HL-60/S4 (cell line): ENCODE data around the gene CDKL4.

Experiments
- in situ Hi-C: fragments of 300-500 bp; cut with MboI; formaldehyde crosslinking; loops from 2 replicates; pipeline ENCODE4 v1.14.3; 2022; ENCODE audit warnings: low sequenced_read_pairs

CDKL4 gene

DNA sequence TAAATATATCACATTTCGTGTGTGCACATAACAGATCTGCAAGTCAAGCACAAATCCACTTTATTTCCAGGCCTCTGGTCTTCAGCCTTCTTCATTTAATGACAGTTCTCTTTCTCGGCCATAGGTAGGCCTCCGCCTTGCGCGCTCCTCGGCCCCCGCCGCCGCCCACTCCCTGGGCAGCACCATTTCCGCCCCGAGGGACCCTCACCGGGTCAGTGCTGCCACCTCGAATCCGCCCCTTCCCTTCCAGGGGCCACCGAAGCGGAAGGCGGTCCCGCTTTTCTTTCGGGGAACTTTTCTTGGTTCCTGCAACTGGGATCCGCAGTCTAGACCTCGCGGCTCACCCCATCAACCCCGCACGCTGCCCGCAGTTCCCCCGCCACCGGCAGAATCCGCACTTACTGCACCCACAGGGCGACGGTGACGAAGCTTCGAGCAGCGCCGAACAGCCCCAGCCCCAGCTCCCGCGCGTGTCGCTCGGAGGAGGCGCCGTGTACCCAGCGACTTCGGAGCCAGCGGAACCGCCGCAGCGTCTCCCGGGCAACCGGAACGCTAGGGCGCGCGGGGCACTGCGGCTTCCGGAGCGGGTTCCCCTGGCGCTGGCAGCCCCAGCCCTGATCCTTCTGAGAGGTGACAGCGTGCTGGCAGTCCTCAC, at the start of gene CDKL4:
Gene CDKL4 (minus strand): TSS at position 502 of the 655 bp plus-strand sequence.
- in situ Hi-C loops: loop anchor here (25.0 kb wide), 1 partner anchor 706 kb away; no protein-coding TSS in a partner anchor

DNA sequence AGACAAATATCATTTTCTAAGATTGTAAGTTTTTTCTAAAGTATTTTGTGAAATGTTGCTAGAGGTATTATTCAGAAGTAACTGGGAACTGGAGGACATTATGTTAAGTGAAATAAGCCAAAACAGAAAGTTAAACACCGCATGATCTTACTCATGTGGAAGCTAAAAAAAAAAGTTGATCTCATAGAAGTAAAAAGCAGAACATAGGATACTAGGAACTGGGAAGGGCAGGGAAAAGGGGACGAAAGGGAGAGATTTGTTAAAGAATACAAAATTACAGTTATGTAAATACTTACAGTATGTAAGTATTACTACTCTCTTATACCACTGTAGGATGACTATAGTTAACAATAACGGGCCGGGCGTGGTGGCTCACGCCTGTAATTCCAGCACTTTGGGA, 46.7 kb upstream of the CDKL4 start:
- in situ Hi-C loops: no loop called here

DNA sequence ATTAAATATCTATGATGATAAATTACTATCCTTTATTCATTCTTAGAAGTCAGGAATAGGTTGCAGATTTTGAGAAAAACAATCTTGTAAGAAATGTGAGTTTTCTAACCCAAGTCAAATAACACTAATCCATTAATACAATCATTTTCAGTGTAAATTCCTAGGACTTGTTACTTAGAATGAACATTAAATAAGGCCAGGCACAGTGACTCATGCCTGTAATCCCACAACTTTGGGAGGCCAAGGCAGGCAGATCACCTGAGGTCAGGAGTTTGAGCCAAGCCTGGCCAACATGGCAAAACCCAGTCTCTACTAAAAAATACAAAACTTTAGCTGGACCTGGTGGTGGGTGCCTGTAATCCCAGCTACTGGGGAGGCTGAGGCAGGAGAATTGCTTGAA, 45.8 kb upstream of the CDKL4 start:
- in situ Hi-C loops: no loop called here

DNA sequence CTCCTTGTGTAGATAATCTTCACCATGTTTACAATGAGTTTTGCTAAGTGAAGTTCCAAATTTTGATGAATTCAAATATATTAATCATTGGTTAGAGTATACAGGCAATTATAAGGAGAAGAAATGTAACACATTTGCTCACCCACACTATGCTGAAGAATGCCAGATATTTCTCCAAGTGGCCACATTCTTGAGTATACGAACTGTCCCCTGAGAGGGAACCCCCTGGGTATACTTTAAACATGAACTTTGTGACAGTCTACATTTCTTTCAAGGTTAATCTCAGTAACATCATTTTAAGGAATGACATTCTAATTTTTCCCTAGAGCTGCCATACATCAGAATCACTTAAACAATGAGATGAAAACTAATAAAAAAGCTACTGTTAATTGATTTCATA, 39.8 kb upstream of the CDKL4 start:
- in situ Hi-C loops: no loop called here

DNA sequence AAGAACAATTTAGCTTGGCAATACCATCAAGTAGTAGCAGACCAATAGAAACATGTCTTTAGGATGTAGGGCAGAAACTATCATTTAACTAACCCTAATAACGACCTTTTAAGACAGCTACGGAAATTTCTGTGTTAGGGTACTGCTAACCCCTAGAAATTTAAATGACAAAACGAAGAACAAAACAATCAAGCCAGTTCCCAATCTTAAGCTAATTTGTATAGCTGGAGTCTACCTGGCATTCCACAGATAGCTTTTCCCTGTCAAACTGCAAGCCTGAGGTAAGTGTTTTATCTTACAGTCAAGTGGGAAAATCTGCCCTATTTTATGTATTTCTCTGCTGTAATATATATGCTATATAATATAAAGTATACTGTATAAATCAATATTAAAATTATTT, 37.6 kb upstream of the CDKL4 start:
- in situ Hi-C loops: no loop called here

DNA sequence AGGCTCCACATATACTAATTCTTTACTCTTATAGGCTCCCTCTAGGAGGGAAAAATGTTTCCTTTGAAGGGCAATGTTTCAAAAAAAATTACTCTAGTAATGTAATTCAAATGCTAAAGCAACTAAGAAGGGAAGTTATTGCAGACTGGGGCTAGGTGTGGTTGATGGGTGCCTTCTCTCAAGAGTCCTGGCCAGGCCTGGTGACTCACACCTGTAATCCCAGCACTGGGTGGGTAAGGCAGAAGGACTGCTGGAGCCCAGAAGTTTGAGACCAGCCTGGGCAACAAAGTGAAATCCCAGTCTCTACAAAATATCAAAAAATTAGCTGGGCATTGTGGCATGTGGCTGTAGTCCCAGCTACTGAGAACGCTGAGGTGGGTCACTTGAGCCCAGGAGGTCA, 31.2 kb upstream of the CDKL4 start:
- in situ Hi-C loops: no loop called here

DNA sequence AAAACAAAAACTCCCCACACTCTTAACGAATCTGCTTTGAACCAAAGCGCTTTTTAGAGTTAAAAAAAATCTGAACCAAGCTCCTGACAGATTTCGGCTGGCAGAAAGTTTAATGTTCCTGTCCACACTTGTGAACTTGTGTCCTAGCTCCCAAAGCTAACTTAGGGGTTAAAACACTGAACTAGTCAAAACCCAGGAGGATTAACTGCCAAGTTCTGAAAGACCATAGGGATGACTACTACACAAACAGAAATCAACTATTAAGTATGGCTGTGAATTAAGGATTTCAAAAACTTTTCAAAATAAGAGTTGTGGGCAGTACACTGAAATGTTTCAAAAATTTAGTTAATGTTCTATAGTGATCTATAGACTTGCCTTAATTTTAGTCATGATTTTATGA, 26.2 kb upstream of the CDKL4 start:
- in situ Hi-C loops: no loop called here

DNA sequence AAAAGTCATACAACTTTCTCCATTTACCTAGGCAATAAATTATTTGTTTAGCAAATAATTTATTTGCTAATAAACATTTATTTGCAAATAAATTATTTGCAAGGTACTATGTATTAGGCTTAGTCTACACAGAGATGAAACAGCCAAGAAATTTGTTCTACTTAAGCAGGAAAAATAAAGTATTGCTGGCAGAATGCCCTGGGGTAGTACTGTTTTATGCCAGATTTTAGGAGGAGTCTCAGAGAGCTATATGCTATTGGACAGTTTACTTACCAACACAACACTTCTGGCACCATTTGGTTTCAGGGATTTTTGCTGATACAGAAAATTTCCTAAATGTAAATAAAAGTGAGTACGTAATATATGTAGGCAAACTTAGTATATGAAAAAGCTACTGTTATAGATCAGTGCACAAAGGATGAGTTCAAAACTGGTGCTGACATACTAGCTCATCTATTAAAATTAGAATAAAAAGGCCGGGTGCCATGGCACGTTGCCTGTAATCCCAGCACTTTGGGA, 23.2 kb upstream of the CDKL4 start:
- in situ Hi-C loops: no loop called here

DNA sequence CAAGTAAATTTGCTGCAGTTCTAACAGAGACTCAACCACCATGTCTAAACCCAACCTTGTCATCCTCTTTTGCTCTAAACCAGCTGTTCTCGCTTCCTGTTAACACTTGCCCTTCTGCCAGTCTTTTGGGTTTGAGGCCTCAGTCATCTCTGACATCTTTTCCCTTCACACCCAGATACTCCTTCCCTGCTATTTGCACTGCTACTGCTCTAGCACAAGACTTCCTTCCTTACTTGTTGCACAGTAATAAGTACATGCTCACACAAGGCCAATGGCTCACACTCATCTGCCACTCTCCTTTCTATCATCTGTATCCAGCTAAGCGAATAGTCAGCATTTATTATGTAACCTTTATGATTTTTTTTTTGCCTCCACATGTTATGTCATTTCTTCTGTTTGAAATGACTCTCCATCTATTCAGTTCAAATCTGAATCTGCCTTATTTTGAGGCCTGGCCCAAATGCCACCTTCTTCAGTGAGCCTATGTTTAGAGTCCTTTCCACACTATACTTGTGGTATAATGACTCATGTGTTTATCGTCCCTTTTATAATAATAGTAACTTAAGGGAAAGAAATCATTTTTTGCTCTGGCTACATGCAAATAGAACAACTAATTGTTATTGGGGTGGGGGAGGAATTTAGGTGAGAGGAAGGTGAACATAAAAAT, 22.5 kb upstream of the CDKL4 start:
- in situ Hi-C loops: no loop called here

DNA sequence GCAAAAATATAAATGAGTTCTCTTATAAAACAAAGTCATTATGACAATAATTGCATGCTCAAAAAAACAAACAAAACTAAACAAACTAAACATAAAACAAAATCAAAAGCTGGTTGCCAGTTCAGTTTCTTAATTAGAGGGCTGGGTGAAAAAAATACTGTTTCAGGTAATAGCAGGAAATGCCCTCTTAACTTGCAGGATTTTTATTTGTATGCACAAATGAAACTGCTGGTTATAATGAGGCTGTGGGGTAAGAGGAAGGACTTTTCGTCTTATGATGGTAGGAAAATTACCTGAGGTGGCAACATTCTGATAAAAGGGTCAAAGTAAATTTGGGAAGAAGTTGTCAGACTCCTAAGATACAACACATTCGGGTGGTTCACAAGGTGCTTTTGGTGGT, 21.5 kb upstream of the CDKL4 start:
- in situ Hi-C loops: no loop called here

DNA sequence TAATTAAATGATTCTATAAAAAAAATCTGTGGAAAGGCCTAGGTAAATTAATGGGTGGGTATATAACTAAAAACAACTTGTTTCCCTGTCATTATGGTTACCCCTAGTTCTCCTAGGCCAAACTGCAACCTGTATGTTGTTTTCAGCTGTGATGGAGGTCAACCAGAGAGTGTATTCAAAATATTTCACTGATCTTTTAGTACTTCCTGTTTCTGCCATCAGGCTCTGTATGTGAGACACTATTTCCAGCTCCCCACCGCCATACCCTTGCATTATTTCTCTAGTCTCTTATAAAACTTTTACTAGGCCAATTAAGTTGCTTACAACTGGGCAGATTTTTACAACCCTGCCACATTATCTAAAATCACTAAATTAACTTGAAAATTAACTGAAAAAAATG, 21.0 kb upstream of the CDKL4 start:
- in situ Hi-C loops: no loop called here

DNA sequence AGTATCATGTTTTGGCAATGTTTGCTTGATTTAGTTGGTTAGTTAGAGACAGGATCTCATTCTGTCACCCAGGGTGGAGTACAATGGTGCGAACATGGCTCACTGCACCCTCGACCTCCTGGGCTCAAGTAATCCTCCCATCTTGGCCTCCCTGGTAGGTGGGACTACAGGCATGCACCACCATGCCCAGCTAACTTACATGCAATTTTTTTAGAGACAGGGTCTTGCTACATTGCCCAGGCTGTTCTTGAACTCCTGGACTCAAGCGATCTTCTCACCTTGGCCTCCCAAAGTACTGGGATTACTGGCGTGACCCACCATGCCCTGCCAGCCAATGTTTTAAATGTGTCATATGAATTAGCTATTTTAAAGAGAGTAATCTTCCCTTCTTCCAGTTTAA, 16.3 kb upstream of the CDKL4 start:
- in situ Hi-C loops: no loop called here

DNA sequence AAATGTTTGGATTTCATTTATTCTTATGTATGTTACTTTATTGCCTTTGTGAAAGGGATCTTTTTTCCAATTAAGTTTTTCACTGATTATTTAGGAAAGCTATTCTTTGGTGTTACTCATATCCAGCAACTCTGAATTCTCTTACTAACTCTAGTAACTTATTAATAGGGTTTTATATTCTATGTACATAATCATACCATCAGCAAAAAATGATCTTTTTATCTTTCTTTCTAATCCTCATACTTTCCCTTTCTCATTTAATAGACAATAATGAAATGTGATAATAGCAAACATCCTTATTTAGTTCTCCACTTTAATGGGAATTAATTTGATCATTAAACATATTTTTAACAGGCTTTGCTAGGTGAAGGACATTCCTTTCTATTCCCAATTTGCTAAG, 12.3 kb upstream of the CDKL4 start:
- in situ Hi-C loops: no loop called here

DNA sequence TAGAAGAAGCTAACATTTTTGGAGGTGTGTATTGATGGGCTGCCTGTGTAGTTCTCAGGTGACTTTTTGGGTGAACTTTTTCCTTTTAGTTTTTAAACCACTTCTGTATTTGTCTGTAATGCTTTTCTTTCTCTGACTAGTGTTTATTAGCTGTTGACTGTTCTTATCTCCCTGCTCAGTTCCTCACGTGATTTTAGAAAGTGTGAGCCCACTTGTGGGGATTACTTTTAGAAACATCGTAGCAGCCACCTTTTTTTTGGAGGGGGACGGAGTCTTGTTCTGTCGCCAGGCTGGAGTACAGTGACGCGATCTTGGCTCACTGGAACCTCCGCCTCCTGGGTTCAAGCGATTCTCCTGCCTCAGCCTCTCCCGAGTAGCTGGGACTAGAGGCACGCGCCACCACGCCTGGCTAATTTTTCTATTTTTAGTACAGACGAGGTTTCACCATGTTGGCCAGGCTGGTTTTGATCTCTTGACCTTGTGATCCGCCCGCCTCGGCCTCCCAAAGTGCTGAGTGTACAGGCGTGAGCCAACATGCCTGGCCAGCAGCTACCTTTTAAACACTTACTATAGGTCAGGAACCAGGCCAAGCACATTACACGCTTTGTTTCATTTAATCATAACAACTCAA, 9.2 kb upstream of the CDKL4 start:
- in situ Hi-C loops: no loop called here

DNA sequence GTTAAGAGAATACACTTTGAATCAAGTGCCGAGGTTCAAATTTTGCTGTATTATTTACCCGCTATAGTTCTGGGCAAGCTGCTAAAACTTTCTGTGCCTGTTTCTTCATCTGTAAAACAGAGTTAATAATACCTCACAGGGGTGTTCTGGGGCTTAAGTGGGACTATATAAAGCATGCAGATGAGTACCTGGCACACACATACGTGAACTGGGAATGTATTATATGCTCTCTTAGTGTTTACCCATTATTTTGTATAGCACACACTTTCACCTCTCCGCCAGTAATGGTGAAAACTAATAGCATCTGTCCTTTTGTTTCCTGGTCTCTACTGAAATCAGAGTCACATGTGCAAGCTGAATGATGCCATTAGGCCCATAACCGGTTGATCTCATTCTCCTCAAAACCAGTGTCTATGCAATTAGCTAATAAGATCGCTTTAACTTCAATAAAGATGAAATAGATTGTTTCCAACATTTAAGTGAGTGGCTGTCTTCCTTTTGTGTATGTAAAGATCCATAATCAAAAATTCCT, 3.8 kb upstream of the CDKL4 start:
- in situ Hi-C loops: loop anchor here (25.0 kb wide), 1 partner anchor 710 kb away; no protein-coding TSS in a partner anchor

DNA sequence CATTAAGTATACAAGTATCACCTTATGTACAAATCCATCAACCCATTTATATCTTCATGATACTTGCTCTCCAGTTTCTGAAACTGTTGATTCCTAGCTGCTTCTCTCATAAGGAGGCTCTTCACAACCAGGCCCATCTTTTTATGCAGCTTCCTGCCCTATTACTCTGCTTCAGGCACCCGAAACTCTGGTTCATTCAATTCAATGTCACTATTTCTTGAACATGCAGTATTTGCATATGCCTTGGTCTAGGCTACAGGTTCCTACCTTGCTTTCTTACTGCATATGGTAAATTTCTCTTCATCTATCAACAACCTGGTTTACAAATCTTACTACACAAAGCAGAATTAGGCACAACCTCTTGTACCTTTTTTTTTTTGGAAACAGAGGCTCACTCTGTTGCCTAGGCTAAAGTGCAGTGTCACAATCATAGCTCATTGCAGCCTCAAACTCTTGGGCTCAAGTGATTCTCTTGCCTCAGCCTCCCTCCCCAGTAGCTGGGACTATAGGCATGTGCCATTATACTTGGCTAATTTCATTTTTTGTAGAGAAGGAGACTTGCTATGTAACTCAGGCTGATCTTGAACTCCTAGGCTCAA, 2.7 kb upstream of the CDKL4 start:
- in situ Hi-C loops: loop anchor here (25.0 kb wide), 1 partner anchor 709 kb away; no protein-coding TSS in a partner anchor

DNA sequence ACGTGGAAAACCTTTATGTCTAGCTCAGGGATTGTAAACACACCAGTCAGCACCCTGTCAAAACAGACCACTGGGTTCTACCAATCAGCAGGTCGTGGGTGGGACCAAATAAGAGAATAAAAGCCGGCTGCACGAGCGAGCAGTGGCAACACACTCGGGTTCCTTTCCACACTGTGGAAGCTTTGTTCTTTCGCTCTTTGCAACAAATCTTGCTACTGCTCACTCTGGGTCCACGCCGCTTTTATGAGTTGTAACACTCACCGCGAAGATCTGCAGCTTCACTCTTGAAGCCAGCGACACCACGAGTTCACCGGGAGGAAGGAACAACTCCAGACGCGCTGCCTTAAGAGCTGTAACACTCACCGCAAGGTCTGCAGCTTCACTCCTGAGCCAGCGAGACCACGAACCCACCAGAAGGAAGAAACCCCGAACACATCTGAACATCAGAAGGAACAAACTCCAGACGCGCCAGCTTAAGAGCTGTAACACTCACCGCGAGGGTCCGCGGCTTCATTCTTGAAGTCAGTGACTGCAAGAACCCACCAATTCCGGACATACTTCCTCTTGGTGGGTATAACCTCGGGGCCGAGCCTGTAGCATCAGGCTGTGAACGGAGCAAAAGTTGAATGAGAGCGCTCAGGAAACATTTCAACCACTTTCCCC, 1.3 kb upstream of the CDKL4 start:
- in situ Hi-C loops: loop anchor here (25.0 kb wide), 1 partner anchor 708 kb away; no protein-coding TSS in a partner anchor

DNA sequence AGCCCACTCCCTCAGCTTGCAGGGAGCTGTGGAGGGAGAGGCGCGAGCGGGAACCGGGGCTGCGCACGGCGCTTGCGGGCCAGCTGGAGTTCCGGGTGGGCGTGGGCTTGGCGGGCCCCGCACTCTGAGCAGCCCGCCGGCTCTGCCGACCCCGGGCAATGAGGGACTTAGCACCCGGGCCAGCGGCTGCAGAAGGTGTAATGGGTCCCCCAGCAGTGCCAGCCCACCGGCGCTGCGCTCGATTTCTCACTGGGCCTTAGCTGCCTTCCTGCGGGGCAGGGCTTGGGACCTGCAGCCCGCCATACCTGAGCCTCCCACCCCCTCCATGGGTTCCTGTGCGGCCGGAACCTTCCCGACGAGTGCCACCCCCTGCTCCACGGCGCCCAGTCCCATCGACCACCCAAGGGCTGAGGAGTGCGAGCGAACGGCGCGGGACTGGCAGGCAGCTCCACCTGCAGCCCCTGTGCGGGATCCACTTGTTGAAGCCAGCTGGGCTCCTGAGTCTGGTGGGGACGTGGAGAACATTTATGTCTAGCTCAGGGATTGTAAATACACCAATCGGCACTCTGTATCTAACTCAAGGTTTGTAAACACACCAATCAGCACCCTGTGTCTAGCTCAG, 582 bp upstream of the CDKL4 start:
- in situ Hi-C loops: loop anchor here (25.0 kb wide), 1 partner anchor 707 kb away; no protein-coding TSS in a partner anchor

DNA sequence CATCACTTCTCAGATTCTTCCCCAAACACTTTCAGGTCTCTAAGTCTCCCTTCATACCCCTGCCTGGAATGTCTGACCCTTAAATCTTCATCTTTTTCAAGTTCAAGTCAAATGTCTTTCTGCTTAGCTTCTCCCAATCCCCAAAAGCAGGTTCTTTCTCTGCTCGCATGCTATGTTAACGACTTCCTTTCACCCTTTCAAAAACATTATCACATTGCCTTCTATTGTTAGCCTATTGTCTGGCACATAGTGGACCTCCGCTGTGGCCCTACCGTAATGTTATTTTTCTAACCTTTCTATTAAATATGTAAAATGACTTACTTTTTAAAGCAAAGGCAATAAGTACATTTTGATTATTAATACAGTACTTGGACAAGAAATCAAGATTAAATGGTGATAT, 2.2 kb downstream of the CDKL4 start:
- in situ Hi-C loops: loop anchor here (25.0 kb wide), 1 partner anchor 704 kb away; no protein-coding TSS in a partner anchor

DNA sequence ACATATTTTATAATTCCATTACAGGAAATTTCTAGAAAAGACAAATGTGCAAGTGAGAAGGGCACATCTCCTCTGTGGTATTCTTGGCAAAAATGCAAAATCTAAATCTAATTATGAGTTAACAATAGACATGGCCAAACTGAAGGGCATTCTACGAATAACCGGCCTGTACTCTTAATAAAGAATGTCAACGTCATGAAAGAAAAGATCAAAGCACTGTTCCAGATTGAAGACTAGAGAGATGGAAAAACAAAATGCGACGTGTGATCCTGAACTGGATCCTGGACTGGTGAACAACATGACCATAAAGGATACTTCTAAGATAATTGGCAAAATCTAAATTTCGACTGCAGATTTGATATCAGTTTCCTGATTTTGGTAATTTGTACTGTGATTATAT, 3.0 kb downstream of the CDKL4 start:
- in situ Hi-C loops: loop anchor here (25.0 kb wide), 1 partner anchor 703 kb away; no protein-coding TSS in a partner anchor
